ENCODE results near the gene AZIN2. TPM values are rescaled to one million over a fixed set of nuclear protein-coding genes. Genes with fewer than 3 reads are reported as not detected.

AZIN2 gene
- total RNA-seq, 1 experiment from 2014 or later, result 0.39 TPM

GRCh38 chr1:33057095-33057494 lies 23.9 kb upstream of the AZIN2 start:
- no peak overlapping the region for H2BK20ac ChIP-seq (ENCODE audit: low read depth, low read length, poor library complexity, severe bottlenecking)
- DNase-seq, result no peak
- H3K79me2 ChIP-seq (ENCODE audit: insufficient read depth, low read length), result no peaks in the 10 kb centered on the region
- H3K27me3 ChIP-seq (ENCODE audit: insufficient read depth, low read length), result no peaks in the 10 kb centered on the region
- H4K20me1 ChIP-seq (ENCODE audit: control insufficient read depth, insufficient read depth, insufficient read length), result no peaks in the 10 kb centered on the region
- Mint-ChIP-seq H3K4me1 (no peaks in the 10 kb centered on the region), H3K27me3 (ENCODE audit: low read depth) (peaks cover 11% of the 10 kb centered on the region), H3K27ac (no peak overlapping the region), H3K9me3 (peaks cover 13 to 14% of the 10 kb centered on the region in 2 experiments), H3K4me3 (no peak overlapping the region), H3K36me3 (ENCODE audit: insufficient read depth in 1 of 3, low read depth in 3 of 3) (peaks cover 3 to 7% (median 3%) of the 10 kb centered on the region in 3 experiments; a peak in 4 of 7 replicates)
- no peak overlapping the region for H4K5ac ChIP-seq (ENCODE audit: insufficient read length, low read depth, low read length)
- H4K91ac ChIP-seq (ENCODE audit: insufficient read length, low read depth, low read length), result no peak overlapping the region
- no CpG with 5 or more reads among the region's 2 CpGs for WGBS (ENCODE audit: extremely low coverage, insufficient read length, low lambda C conversion rate)
- H3K9me3 ChIP-seq (ENCODE audit: control insufficient read depth, low read depth, low read length), result no peaks in the 10 kb centered on the region
- no peak overlapping the region for H3K23ac ChIP-seq (ENCODE audit: insufficient read length, low read depth, low read length)
- no peak overlapping the region for H2AFZ ChIP-seq (ENCODE audit: low read length)
- H3K4me1 ChIP-seq (ENCODE audit: insufficient read depth, low read length), result no peaks in the 10 kb centered on the region
- no peak overlapping the region for H3K56ac ChIP-seq (ENCODE audit: insufficient read length, low read depth, low read length)
- no peak overlapping the region for H3K4me2 ChIP-seq (ENCODE audit: insufficient read depth, insufficient read length, low read length)
- H3K4ac ChIP-seq (ENCODE audit: low read depth, low read length), result no peak overlapping the region
- H2BK120ac ChIP-seq (ENCODE audit: low read depth, low read length, poor library complexity, severe bottlenecking), result no peak overlapping the region
- no peaks in the 10 kb centered on the region for H3K23me2 ChIP-seq (ENCODE audit: insufficient read length, low read depth, low read length, poor library complexity, severe bottlenecking)
- no peak overlapping the region for H3T11ph ChIP-seq (ENCODE audit: low read length)
- H2BK15ac ChIP-seq (ENCODE audit: low read depth, low read length), result no peak overlapping the region
- no peak overlapping the region for H2AK5ac ChIP-seq (ENCODE audit: insufficient read length, low read length)
- no peak overlapping the region for H3K18ac ChIP-seq (ENCODE audit: insufficient read length, low read depth, low read length)
- no peaks in the 10 kb centered on the region for H3K79me1 ChIP-seq (ENCODE audit: insufficient read depth, low read depth, low read length, poor library complexity, severe bottlenecking)
- no peak for TF ChIP-seq CTCF (conservative IDR thresholded peaks at IDR 0.05)
- no peak overlapping the region for H3K27ac ChIP-seq (ENCODE audit: insufficient read length, low read depth, low read length)
- no peak overlapping the region for H2BK12ac ChIP-seq (ENCODE audit: insufficient read length, low read depth, low read length)
- no peak overlapping the region for H4K8ac ChIP-seq (replicated peaks; ENCODE audit: insufficient read length, low read depth, low read length)
- no peak overlapping the region for H3K14ac ChIP-seq (ENCODE audit: insufficient read depth, low read length)
- no peak overlapping the region for H2BK5ac ChIP-seq (ENCODE audit: insufficient read length, low read length)
- no peak overlapping the region for H3K9ac ChIP-seq (ENCODE audit: extremely low read depth, insufficient read length, low read length)

Data from H9 (cell line).